ENCODE measurements around the gene PC.
"Not testable (repeated sequence)": the region's sequence is repeated elsewhere in the genome, so short reads cannot be mapped to it uniquely, and the experiment has no call there.

The PC gene

DNA sequence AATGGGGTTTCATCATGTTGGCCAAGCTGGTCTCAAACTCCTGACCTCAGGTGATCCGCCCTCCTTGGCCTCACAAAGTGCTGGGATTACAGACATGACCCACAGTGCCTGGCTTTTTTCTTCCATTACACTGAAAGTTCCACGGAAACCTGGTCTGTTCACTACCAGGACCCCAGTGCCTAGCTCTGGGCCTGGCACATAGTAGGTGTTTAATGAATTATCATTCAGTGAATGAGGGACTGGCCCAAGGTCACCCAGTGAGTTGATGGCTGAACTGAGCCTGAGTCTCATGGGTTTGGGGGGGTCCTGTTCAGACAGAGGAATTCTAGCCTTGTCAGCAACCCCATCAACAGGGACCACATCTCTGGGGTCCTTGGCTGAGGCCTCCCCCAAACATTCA lies 20.0 kb upstream of the PC start:
- DNase-seq: no peak

DNA sequence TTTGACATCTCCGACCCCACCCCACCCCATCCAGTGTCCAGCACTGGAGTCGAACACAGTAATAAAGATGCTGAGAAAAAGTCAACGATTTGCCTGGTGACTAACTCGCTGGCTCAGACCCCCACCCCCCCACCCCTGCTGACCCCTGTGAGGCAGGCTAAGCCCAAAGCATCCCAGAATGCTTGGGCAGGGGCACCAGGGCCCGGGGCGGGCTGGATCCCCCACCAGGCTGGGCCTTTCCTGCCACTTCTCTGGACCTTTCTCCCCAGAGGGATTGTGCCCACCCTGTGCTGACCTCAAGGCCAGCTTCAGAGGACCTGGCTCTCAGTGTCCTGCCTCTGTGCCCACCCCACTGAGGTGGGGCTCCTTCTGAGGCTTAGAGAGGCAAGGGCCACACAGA lies 18.7 kb upstream of the PC start:
- no peak for DNase-seq

- no peak for DNase-seq
These were observed 17.9 kb upstream of the PC start for GRCh38 chr11:66976028-66976467.

- DNase-seq: no peak
These were observed 17.3 kb upstream of the PC start for GRCh38 chr11:66975405-66976027.

- DNase-seq: peak; percentile 43
These were observed 16.7 kb upstream of the PC start, which contains the start of gene C11orf86 for GRCh38 chr11:66974724-66975404. C11orf86 (plus strand) TSS chr11:66975304; CDS start chr11:66975363, 59 bp downstream.

- DNase-seq: peak; percentile 74
These were observed 15.9 kb upstream of the PC start for GRCh38 chr11:66973956-66974580.

- DNase-seq: peak; percentile 42
These were observed 13.3 kb upstream of the PC start for GRCh38 chr11:66971488-66971887.

- peak; percentile 100 for DNase-seq
These were observed 12.7 kb upstream of the PC start for GRCh38 chr11:66970807-66971442.

DNA sequence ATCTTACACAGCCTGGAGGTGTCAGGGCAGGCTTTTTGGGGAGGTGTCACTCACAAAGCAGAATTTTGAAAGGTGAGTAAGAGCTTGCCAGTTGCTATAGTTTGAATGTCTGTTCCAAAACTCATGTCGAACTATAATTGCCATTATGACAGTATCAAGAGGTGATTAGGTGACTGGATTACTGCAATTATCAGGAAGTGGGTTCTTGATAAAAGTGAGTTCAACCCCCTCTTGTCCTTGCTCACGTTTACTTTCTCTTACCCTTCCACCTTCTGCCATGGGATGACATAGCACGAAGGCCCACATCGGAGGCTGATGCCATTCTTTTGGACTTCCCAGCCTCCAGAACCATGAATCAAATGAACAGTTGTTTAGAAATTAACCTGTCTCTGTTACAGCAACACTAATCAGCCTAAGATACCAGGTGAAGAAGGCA lies 12.2 kb upstream of the PC start:
- DNase-seq: peak; percentile 43

- DNase-seq: peak; percentile 96
These were observed 11.5 kb upstream of the PC start for GRCh38 chr11:66969584-66970225.

GRCh38 chr11:66967670-66968425 lies 9.7 kb upstream of the PC start:
- DNase-seq: peak; percentile 95

GRCh38 chr11:66966351-66966750 lies 8.2 kb upstream of the PC start:
- no peak for DNase-seq

- no peak for DNase-seq
These were observed 6.3 kb upstream of the PC start for GRCh38 chr11:66964495-66964894.

- no peak for DNase-seq
These were observed 4.6 kb upstream of the PC start for GRCh38 chr11:66962801-66963200.

- no peak for DNase-seq
These were observed 4.1 kb upstream of the PC start for GRCh38 chr11:66962247-66962646.

GRCh38 chr11:66961691-66962213 lies 3.6 kb upstream of the PC start:
- DNase-seq: not testable (repeated sequence)

- no peak for DNase-seq
These were observed 732 bp upstream of the PC start for GRCh38 chr11:66958956-66959274.

GRCh38 chr11:66957971-66958231 lies 282 bp downstream of the PC start:
- no peak for DNase-seq

DNA sequence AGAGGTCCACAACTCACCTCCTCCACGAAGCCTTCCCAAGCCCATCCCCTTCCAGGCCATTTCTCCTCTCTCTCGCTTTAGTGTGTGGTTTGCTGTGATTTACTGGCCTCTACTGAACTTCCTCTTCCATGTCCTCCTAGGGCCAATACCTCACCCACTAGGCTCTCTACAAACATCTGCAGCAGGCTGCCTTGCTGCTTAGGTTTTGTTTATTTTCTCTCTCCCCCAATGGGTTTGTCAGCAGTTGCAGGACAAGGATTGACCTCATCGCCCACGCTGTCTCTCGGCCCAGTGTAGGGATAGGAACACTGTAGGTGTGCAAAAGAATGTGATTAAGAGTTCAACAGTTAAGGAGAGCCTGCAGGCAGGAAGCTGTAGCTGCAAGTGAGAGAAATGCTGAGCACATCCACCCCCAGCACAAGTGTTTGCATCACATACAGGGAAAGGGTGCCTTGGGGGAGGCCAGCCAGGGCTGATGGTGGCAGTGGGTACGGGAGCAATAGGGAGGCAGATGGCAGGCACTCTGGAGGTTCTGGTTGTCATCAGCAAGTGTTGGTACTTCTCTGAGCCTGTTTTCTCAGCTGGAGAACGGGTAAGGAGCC lies 1.4 kb downstream of the PC start:
- DNase-seq: peak; percentile 41

DNA sequence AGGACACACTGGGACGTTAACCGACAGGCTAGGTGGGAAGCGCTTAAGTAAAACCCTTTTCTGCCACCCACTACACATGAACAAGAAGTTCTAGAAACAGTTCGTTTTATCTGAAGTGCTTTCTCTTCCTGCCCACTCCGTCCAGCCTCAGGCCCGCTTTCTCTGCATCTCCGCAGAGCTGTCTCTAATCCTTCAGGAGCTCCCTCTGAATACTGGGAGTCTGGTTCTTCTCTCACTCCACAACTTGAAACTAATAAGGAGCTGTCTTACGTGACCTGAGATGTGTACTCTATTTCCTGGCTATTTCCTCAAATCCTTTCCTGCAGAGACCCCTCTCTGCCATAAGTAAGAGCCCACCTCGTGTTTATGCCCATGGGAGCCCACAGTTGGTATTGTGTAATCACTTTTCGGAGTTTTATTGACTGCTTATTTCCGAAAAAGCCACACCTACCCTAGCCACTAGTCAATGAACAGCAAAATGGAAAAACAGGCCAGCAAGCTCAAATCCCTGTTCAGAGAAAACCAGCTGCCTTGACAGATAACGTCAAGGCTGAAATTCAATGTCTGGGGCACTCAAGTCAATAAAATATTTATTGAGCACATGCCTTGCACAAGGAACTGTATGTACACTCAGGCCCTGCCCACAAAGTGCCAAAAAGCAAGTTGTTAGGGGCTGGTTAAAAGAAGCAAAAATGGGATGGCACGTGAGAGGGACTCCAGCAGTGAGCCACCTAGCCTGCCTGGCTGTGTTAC lies 4.9 kb downstream of the PC start:
- no peak for DNase-seq

DNA sequence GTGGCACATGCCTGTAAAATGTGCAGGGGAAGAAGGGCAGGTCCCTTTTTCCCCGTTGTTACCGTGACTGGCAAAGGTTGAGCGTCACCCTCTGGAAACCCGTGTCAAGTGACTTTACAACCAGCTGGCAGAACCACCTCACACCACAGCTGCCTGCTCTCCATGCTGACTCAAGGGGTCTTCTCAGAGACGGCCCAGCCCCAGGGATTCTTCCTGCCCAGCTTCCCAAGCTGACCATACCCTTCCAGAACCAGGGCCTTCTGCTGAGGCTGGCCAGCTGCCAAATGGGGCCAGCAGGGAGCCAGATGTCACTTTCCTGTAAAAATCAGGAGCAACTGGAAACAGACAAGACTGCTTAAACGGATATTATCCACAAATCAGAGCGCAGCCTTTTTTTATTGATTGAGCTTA lies 6.3 kb downstream of the PC start:
- no peak for DNase-seq
